SU-DHL-6 (cell line): ENCODE data around the gene GPR107.

Source experiments
- EZH2phosphoT487 ChIP-seq: fragments of 200-600 bp; sonication (generic), shearing (Covaris generic); conservative IDR thresholded peaks from 2 replicates; pipeline ENCODE4 v1.6.1; 2018; ENCODE audit warnings: mild to moderate bottlenecking, antibody characterized with exemption, low read length, moderate library complexity, mixed read lengths
- TF ChIP-seq, protein P1 (sequence below): fragments of 200-600 bp; sonication (generic); IDR thresholded peaks from one replicate; pipeline ENCODE4 v1.5.1; 2017; ENCODE audit warnings: antibody characterized with exemption, mild to moderate bottlenecking, low read length, moderate library complexity; ENCODE audit not compliant: insufficient read depth, poor library complexity, severe bottlenecking

DNA sequence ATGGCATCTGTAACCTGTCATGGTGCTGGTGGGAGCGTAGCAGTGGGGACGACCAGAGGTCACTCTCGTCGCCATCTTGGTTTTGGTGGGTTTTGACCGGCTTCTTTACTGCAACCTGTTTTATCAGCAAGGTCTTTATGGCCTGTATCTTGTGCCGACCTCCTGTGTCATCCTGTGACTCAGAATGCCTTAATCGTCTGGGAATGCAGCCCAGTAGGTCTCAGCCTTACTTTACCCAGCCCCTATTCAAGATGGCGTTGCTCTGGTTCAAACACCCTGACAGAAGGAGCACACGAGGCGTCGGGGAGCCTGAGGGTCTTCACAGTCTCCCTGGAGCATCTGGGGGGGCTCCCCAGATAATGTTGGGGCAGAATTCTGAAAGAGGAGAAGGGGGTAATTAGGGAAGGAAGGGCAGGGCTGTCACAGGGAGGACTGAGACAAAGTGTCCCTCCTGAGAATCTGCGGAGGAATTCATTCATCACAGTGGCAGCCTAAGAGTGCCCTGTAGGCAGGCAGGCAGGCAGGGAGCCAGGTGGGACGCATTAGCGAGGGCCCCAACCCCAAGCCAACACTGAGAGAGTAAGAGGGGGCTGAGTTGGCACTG lies 97.2 kb downstream of the GPR107 start:
- TF ChIP-seq, protein P1, sequence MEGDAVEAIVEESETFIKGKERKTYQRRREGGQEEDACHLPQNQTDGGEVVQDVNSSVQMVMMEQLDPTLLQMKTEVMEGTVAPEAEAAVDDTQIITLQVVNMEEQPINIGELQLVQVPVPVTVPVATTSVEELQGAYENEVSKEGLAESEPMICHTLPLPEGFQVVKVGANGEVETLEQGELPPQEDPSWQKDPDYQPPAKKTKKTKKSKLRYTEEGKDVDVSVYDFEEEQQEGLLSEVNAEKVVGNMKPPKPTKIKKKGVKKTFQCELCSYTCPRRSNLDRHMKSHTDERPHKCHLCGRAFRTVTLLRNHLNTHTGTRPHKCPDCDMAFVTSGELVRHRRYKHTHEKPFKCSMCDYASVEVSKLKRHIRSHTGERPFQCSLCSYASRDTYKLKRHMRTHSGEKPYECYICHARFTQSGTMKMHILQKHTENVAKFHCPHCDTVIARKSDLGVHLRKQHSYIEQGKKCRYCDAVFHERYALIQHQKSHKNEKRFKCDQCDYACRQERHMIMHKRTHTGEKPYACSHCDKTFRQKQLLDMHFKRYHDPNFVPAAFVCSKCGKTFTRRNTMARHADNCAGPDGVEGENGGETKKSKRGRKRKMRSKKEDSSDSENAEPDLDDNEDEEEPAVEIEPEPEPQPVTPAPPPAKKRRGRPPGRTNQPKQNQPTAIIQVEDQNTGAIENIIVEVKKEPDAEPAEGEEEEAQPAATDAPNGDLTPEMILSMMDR: no peak
- TF ChIP-seq EZH2phosphoT487: no peak
